B cell (primary cell): ENCODE results near the gene OCIAD2. TPM values are rescaled to one million over a fixed set of nuclear protein-coding genes. Genes with fewer than 3 reads are reported as not detected.

Experiments used
- ATAC-seq: fragments of 200-7000 bp; cut with Tn5 transposase; one replicate; pipeline ENCODE4 v1.10.0; 2021; ENCODE audit warnings: low read depth, mild to moderate bottlenecking, moderate number of reproducible peaks, moderate library complexity
- CTCF ChIA-PET: fragments of 350-600 bp; sonication (Branson Sonifier 250); formaldehyde crosslinking; loops from one replicate; lab custom pipeline; 2021; ENCODE audit warnings: antibody characterized with exemption, inconsistent platforms; lab: Charles Lee
- POLR2A ChIA-PET: fragments of 350-600 bp; sonication (Branson Sonifier 250); formaldehyde crosslinking; loops from one replicate; lab custom pipeline; 2021; ENCODE audit warnings: antibody characterized with exemption; lab: Charles Lee
- DNase-seq: peaks from one replicate; pipeline ENCODE4 v3.0.0; 2013
- H2AFZ ChIP-seq: 2 replicates; pipeline ENCODE4 v1.6.1; 2012; ENCODE audit warnings: mild to moderate bottlenecking, low read depth, low read length; ENCODE audit not compliant: insufficient read depth, poor library complexity, severe bottlenecking
- H3K27ac ChIP-seq, 2 donors: 1 replicate in 1 of 2; 2 replicates in 1 of 2; pipeline ENCODE4 v1.5.1; 2012 to 2013; ENCODE audit warnings: low read length in 2 of 2, mild to moderate bottlenecking in 2 of 2, moderate library complexity in 1 of 2
- H3K27me3 ChIP-seq, 4 experiments: fragments of 200-600 bp in 1 of 4; sonication (generic) in 1 of 4; replicated peaks in 1 of 4; 1 replicate in 2 of 4; 2 replicates in 2 of 4; pipeline versions ENCODE4 v1.6.1 to v1.7.0; 2013 to 2016; ENCODE audit warnings: low read length in 3 of 4, mild to moderate bottlenecking in 2 of 4, mixed read lengths in 1 of 4, moderate library complexity in 1 of 4; ENCODE audit not compliant: insufficient read depth in 4 of 4, control insufficient read depth in 3 of 4; ENCODE audit errors: control extremely low read depth in 1 of 4
- H3K36me3 ChIP-seq, 2 experiments: replicated peaks in 1 of 2; 1 replicate in 1 of 2; 2 replicates in 1 of 2; pipeline versions ENCODE4 v1.6.1 to v1.7.1; 2013; ENCODE audit warnings: low read length in 1 of 2; ENCODE audit not compliant: insufficient read depth in 2 of 2, control insufficient read depth in 1 of 2; ENCODE audit errors: control extremely low read depth in 1 of 2, extremely low read depth in 1 of 2
- H3K4me1 ChIP-seq, 2 donors: fragments of 200-600 bp in 1 of 2; sonication (generic) in 1 of 2; 1 replicate in 1 of 2; 2 replicates in 1 of 2; pipeline versions ENCODE4 v1.5.1 to v1.6.1; 2013 to 2017; ENCODE audit warnings: low read length in 2 of 2; ENCODE audit not compliant: control insufficient read depth in 2 of 2, insufficient read depth in 2 of 2
- H3K4me2 ChIP-seq: replicated peaks from 2 replicates; pipeline ENCODE3; 2012; ENCODE audit warnings: mild to moderate bottlenecking, low read depth, low read length; ENCODE audit not compliant: poor library complexity, severe bottlenecking
- H3K4me3 ChIP-seq, 5 experiments: fragments of 200-600 bp in 1 of 5; sonication (generic) in 1 of 5; 1 replicate in 3 of 5; 2 replicates in 2 of 5; pipeline versions ENCODE4 v1.5.1 to v1.7.0; 2011 to 2016; ENCODE audit warnings: low read length in 4 of 5, mild to moderate bottlenecking in 4 of 5, low read depth in 2 of 5, control low read depth in 1 of 5, moderate library complexity in 1 of 5; ENCODE audit not compliant: insufficient read depth in 1 of 5; ENCODE audit errors: control extremely low read depth in 1 of 5, extremely low read depth in 1 of 5
- H3K79me2 ChIP-seq: fragments of 200-600 bp; sonication (generic); one replicate; pipeline ENCODE4 v1.6.0; 2016; ENCODE audit warnings: low read length; ENCODE audit not compliant: control insufficient read depth, insufficient read depth
- H3K9ac ChIP-seq: fragments of 200-600 bp; sonication (generic); 2 replicates; pipeline ENCODE4 v1.6.1; 2017; ENCODE audit warnings: mild to moderate bottlenecking, low read length, moderate library complexity
- H3K9me3 ChIP-seq, 3 donors: one replicate each; pipeline versions ENCODE4 v1.6.1 to v1.7.1; 2013; ENCODE audit warnings: low read length in 2 of 3; ENCODE audit not compliant: control insufficient read depth in 2 of 3, insufficient read depth in 1 of 3; ENCODE audit errors: control extremely low read depth in 1 of 3
- H4K20me1 ChIP-seq: 2 replicates; pipeline ENCODE4 v1.6.0; 2012; ENCODE audit warnings: mild to moderate bottlenecking, low read length; ENCODE audit not compliant: insufficient read depth, control insufficient read depth, poor library complexity, severe bottlenecking
- H3K27ac Mint-ChIP-seq: one replicate; pipeline ENCODE4 v1.8.0; 2021; ENCODE audit warnings: mixed read lengths
- H3K27me3 Mint-ChIP-seq: one replicate; pipeline ENCODE4 v1.8.0; 2021; ENCODE audit warnings: mixed read lengths
- H3K4me1 Mint-ChIP-seq: one replicate; pipeline ENCODE4 v1.8.0; 2021; ENCODE audit warnings: mixed read lengths
- H3K4me3 Mint-ChIP-seq: one replicate; pipeline ENCODE4 v1.8.0; 2021; ENCODE audit warnings: mixed read lengths
- H3K9me3 Mint-ChIP-seq: one replicate; pipeline ENCODE4 v1.8.0; 2022; ENCODE audit warnings: mixed read lengths; ENCODE audit not compliant: insufficient read depth
- EZH2 ChIP-seq: IDR thresholded peaks from 2 replicates; pipeline ENCODE4 v1.6.1; 2012; ENCODE audit warnings: borderline replicate concordance, low read depth, mild to moderate bottlenecking, moderate library complexity, low read length; ENCODE audit not compliant: insufficient read depth, poor library complexity, severe bottlenecking
- WGBS: methylation state at CpG from one replicate; pipeline ENCODE4 v1.1.5; 2013; ENCODE audit warnings: missing lambda C conversion rate; ENCODE audit not compliant: insufficient coverage; 5-methylcytosine and 5-hydroxymethylcytosine counted together
- intact Hi-C: fragments of 100-400 bp; cut with micrococcal nuclease; formaldehyde crosslinking; loops from one replicate; pipeline ENCODE4 v1.10.0; 2022
- polyA plus RNA-seq: library from polyadenylated mRNA; depleted of rRNA; stranded (reverse); fragments of >200 nt; gene quantifications from 2 replicates; pipeline ENCODE4 v1.2.3, GENCODE V29; 2012
- total RNA-seq, 2 donors: library from RNA; stranded (reverse); fragments of 120-200 nt in 1 of 2; gene quantifications; 1 replicate in 1 of 2; 2 replicates in 1 of 2; pipeline versions ENCODE4 v1.2.3 to v1.2.4, GENCODE V29; 2013 to 2022
- TF ChIP-seq, protein P1 (sequence below): fragments of 200-600 bp; IDR thresholded peaks from one replicate; pipeline ENCODE4 v1.8.0; 2022; ENCODE audit warnings: antibody characterized with exemption, mild to moderate bottlenecking

OCIAD2 gene
- total and polyA plus RNA-seq, 2 donors (not counting 1 experiment from before 2014, with no cell fraction given) = 39.3 to 47.9 TPM

DNA sequence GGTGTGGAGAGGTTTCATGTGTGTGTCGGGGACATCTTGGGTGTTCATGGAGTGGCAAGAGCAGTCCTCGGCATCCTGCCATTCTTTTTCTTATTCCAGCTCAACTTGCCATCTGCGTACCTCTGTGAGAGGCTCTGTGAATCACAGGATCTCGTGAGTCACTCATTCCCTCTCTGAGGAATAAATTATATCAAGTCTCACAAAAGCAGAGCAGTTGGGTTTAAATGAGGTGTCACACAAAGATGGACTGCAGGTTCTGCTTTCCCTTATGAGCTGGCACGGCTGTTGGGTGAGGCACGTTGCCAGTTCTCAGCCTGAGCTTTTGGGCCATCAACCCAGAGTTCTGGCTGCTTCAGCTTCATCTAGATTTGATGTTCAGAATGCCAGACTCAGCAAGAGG is 6.8 kb upstream of the OCIAD2 start:
- no peaks in the 10 kb centered on the region for H3K9me3 ChIP-seq
- WGBS = 85% methylated on average over 2 of the region's 6 CpGs
- peaks cover under 1% of the 10 kb centered on the region for H3K79me2 ChIP-seq
- H3K9ac ChIP-seq = no peak overlapping the region
- no peaks in the 10 kb centered on the region for H4K20me1 ChIP-seq
- Mint-ChIP-seq H3K4me3 (no peak overlapping the region), H3K27ac (no peak overlapping the region), H3K27me3 (peaks cover 5% of the 10 kb centered on the region), H3K9me3 (no peaks in the 10 kb centered on the region), H3K4me1 (no peaks in the 10 kb centered on the region)
- H3K27ac ChIP-seq = no peak overlapping the region
- ATAC-seq (no peak), DNase-seq (no peak)
- H2AFZ ChIP-seq = no peak overlapping the region
- H3K4me2 ChIP-seq = no peak overlapping the region
- ChIA-PET CTCF (no interaction called here), POLR2A (no interaction called here)
- intact Hi-C loops = no loop called here
- no peaks in the 10 kb centered on the region for H3K36me3 ChIP-seq
- TF ChIP-seq, protein P1, sequence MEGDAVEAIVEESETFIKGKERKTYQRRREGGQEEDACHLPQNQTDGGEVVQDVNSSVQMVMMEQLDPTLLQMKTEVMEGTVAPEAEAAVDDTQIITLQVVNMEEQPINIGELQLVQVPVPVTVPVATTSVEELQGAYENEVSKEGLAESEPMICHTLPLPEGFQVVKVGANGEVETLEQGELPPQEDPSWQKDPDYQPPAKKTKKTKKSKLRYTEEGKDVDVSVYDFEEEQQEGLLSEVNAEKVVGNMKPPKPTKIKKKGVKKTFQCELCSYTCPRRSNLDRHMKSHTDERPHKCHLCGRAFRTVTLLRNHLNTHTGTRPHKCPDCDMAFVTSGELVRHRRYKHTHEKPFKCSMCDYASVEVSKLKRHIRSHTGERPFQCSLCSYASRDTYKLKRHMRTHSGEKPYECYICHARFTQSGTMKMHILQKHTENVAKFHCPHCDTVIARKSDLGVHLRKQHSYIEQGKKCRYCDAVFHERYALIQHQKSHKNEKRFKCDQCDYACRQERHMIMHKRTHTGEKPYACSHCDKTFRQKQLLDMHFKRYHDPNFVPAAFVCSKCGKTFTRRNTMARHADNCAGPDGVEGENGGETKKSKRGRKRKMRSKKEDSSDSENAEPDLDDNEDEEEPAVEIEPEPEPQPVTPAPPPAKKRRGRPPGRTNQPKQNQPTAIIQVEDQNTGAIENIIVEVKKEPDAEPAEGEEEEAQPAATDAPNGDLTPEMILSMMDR = no peak
- TF ChIP-seq EZH2 = no peak
- H3K4me1 ChIP-seq = no peaks in the 10 kb centered on the region
- no peak overlapping the region for H3K4me3 ChIP-seq
- no peaks in the 10 kb centered on the region for H3K27me3 ChIP-seq

DNA sequence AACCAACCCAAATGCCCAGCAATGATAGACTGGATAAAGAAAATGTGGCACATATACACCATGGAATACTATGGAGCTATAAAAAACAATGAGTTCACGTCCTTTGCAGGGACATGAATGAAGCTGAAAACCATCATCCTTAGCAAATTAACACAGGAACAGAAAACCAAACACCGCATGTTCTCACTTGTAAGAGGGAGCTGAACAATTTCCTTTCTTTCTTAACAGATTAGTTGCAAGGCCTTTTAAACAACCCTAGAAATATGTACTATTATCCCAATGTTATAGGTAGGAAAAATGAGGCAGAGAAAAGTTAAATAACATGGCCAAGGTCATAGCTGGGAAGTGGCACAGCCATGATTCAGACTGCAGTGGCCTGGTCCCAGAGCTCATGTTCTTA is 5.8 kb upstream of the OCIAD2 start:
- Histone ChIP-seq H3K79me2 (peaks cover 10% of the 10 kb centered on the region), H3K27ac (no peak overlapping the region), H3K27me3 (no peaks in the 10 kb centered on the region), H4K20me1 (no peaks in the 10 kb centered on the region), H3K4me3 (no peak overlapping the region), H3K36me3 (no peaks in the 10 kb centered on the region), H3K4me1 (no peaks in the 10 kb centered on the region), H2AFZ (no peak overlapping the region), H3K4me2 (no peak overlapping the region), H3K9me3 (no peaks in the 10 kb centered on the region), H3K9ac (no peak overlapping the region)
- Mint-ChIP-seq H3K27me3 (peaks cover 5% of the 10 kb centered on the region), H3K4me3 (no peak overlapping the region), H3K4me1 (no peaks in the 10 kb centered on the region), H3K27ac (no peak overlapping the region), H3K9me3 (no peaks in the 10 kb centered on the region)
- no peak for TF ChIP-seq EZH2
- TF ChIP-seq, protein P1 = no peak
- POLR2A ChIA-PET = no interaction called here
- CTCF ChIA-PET = no interaction called here
- WGBS = no CpG with 5 or more reads among the region's 2 CpGs
- DNase-seq = no peak
- intact Hi-C loops = no loop called here
- no peak for ATAC-seq
